ENCODE results near the gene INCENP. TPM values are rescaled to one million over a fixed set of nuclear protein-coding genes. Genes with fewer than 3 reads are reported as not detected.
A peak's percentile ranks its signal among the peaks of the same experiment; 100 is the strongest.
"Not testable (repeated sequence)": the region's sequence is repeated elsewhere in the genome, so short reads cannot be mapped to it uniquely, and the experiment has no call there.

INCENP gene
- 73.2 TPM for polyA plus RNA-seq (2013, experiment 1 of 2; ENCODE audit: insufficient read length)
- polyA plus RNA-seq (2013, experiment 2 of 2; ENCODE audit: insufficient read length): 13.5 TPM

- peak; percentile 99 for DNase-seq
Measured at GRCh38 chr11:62123669-62124185, at the start of gene INCENP. TSS of gene INCENP (plus strand) at chr11:62124011. CDS start at chr11:62128162, 4,151 bp downstream.

- DNase-seq: no peak
Measured at GRCh38 chr11:62075438-62075837, 48.4 kb upstream of the INCENP start.

DNA sequence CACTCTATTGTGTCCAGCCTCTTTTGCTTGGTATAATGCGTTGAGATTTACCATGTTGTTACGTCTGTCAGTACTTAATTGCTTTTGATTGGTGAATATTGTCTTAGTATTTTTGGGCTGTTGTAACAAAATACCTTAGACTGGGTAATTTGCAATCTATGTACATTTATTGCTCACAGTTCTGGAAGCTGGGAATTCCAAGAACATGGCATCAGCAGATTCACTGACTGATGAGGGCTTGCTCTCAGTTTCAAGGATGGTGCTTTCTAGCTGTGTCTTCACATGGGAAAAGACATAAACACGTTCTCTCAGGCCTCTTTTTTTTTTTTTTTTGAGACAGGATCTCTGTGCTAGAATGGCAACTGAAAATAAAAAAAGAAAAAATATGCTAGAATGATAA lies 46.7 kb upstream of the INCENP start:
- no peak for DNase-seq

DNA sequence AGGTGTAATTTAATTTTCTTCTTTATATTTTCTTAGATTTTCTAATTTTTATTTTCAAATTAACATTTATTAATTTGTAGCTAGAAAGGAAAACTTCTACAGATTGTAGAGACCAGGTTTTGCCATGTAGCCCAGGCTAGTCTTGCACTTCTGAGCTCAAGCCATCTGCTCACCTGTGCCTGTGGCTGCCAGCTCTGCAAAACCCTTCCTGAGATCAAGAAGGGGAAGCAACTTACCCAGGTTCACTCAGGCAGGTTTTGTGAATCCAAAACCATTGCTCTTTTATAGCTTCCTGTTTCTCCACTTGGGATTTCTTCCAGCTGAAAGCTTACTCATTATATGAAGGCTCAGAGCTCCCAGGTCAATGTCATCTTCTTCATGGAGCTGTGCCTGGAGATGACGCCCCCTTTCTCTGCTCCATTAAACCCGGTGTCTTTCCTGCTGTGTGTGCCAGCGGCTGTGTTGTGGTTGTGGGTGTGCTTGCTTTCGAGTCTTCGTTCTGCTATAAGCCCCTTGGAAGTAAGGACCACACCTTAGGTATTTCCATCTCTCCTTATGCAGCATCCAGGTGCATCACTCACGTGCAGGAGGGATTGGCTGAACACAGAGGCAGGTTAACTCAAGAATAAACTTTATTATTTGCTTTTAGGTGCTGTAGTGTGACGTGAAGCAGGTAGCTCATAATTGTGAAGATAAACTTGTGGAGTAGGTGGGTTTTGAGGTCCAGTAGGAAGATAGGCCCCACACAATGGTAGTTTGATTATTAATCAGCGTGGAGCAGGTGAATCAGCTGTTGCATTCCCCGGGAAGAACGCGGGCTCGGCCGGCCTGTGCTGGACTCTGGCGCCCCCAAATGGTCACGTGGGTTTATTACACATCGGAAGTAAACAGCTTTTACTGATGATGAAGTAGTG lies 42.2 kb upstream of the INCENP start:
- DNase-seq: peak; percentile 54

GRCh38 chr11:62082292-62082657 lies 41.5 kb upstream of the INCENP start:
- no peak for DNase-seq

DNA sequence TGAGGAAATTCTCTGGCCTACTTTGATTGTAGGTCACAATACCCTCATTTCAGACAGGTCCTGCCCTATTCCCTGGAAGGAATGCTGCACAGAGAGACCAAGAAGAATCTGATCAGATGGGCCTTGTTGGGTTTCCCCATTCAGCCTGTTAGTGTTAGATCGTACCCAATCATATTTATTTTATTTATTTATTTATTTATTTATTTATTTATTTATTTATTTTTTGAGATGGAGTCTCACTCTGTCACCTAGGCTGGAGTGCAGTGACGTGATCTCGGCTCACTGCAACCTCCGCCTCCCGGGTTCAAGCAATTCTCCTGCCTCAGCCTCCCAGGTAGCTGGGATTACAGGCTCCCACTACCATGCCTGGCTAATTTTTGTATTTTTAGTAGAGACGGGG lies 39.0 kb upstream of the INCENP start:
- not testable (repeated sequence) for DNase-seq

DNA sequence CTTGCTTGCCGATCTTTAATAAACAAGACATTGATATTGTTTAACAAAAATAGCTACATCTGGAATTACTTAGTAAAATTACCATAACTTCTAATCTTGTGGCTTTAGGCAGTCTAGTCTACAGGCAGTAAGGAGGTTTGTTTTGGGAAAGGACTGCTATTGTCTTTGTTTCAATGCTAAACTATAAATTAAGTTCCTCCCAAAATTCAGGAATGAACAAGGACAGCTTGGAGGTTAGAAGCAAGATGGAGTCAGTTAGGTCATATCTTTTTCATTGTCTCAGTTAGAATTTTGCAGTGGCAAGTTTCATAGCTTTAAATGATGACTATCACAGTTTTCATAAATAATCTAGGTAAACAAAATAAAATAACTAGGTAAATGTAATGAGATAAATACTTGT lies 36.1 kb upstream of the INCENP start:
- DNase-seq: no peak

DNA sequence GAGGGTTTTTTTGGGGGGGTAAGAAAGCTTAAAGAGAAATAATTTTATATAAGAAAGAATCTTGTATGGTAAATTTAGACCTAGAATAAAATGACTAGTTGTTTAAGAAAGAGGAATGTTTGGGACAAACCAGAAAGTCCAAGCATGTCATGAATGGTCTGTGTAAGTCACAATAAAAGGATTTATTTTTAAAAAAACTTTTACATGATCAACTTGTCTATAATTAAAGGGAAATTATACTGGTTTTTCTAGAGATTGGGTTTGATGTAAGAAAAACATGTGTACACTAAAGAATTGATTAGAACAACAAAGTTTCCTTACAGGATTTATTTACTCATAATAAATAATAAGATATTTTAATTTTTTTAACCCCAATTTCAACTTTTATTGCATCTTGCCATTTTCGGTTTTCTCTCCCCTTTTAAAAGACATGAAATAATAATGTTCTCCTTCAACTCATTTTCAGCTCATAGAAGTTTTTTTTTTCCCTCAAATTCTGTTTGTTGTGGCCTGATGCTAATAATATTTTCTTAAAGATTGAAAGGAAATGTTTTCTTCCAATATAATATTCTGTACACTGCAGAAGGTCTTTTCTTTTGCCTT lies 35.4 kb upstream of the INCENP start:
- DNase-seq: no peak

- no peak for DNase-seq
Measured at GRCh38 chr11:62103141-62103540, 20.7 kb upstream of the INCENP start.

- DNase-seq: peak; percentile 31
Measured at GRCh38 chr11:62103986-62104385, 19.8 kb upstream of the INCENP start.

DNA sequence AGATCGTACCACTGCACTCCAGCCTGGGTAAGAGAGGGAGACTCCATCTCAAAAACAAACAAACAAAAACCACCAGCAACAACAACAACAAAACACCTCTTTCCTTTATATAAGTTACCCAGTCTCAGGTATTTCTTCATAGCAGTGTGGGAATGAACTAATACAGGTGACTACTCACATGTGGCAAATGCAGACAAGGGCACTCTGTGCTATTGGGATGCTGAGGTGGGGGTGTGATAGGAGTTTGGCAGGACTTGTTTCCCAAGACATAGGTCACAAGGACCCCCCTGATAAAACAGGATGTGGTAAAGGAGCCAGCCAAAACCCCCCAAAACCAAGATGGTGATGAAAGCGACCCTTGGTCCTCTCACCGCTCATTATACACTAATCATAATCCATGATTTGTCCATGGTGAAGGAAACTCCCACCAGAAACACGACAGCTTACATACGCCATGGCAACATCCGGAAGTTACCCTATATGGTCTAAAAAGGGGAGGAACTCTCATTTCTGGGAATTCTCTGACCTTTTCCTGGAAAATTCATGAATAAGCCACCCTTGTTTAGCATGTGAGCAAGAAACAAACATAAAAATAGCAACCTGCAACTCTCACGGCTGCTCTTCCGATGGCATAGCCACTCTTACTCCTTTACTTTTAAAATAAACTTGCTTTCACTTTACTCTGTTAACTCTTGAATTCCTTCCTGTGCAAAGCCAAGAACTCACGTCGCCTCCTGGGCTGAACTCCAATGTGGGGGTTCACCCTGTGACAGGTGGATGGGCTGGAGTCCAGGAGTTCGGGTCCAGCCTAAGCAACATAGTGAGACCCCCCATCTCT lies 18.8 kb upstream of the INCENP start:
- DNase-seq: peak; percentile 32

DNA sequence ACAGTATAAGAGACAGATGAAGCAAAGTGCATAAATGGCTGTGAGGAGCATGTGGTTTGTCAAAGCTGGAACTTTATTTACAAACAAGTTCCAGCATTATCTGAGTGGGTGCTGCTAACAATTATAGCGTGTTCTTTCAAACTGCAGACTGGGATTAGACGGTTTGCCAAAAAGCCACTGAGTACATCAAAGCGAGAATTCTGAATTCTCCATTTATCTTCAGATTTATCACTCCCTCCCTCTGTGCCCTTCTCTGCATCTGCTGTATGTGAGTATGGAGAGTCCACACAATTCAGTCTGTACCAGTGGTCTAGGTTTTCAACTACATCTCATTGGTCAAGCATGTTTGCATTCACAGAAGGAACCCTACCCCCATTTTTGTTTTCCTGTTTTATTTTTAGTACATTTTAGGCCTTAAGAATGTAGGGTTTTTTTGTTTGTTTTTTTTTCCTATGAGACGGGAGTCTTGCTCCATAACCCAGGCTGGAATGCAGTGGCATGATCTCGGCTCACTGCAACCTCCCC lies 18.1 kb upstream of the INCENP start:
- DNase-seq: peak; percentile 55

DNA sequence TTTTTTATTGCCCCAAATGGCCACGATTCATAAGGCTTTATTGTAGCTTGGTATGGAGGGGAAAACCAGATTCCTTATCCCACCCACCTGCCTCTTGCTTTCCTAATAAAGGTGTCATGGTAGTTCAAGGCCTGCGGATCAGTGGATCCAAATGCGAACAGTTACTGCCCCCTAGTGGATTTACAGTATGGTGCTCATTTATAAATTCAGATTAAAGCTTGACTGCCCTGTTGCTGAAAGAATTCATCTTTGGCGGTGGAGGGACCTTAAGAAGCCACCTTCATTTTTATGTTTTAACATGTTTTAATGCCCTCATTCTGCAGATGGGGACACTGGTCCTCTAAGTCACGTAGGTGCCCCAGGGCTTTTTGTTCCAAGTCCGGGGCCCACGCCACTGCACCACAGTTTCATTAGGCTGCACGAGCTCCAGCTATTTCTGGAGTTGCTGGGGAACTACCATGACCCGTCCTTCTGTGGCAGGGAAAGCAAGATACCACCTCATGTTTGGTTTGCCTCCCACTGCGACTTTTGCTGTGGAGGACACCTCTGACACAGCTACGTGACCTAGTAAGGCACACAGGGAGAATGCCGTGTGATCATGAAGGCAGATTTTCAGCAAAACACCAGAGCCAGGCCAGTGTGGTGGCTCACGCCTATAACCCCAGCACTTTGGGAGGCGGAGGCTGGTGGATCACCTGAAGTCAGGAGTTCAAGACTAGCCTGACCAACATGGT lies 15.6 kb upstream of the INCENP start:
- peak; percentile 59 for DNase-seq

GRCh38 chr11:62108971-62109404 lies 14.8 kb upstream of the INCENP start:
- peak; percentile 75 for DNase-seq

GRCh38 chr11:62115085-62115694 lies 8.6 kb upstream of the INCENP start:
- no peak for DNase-seq

DNA sequence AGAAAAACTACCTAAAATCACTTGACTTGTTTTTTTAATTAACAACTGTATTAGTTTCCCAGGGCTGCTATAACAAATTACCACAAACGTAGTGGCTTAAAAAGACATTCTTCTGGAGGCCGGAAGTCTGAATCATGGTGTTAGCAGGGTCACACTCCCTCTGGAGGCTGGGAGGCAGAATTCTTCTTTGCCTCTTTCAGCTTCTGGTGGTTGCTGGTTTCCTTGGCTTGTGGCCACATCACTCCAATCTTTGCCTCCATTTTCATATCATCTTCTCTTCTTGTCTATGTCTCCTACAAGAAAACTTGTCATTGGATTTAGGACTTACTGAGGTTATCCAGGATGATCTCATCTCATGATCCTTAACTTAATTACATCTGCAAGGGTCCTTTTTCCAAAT lies 7.4 kb upstream of the INCENP start:
- DNase-seq: no peak

- no peak for DNase-seq
Measured at GRCh38 chr11:62119569-62119968, 4.2 kb upstream of the INCENP start.

- DNase-seq: no peak
Measured at GRCh38 chr11:62120001-62120400, 3.8 kb upstream of the INCENP start.

DNA sequence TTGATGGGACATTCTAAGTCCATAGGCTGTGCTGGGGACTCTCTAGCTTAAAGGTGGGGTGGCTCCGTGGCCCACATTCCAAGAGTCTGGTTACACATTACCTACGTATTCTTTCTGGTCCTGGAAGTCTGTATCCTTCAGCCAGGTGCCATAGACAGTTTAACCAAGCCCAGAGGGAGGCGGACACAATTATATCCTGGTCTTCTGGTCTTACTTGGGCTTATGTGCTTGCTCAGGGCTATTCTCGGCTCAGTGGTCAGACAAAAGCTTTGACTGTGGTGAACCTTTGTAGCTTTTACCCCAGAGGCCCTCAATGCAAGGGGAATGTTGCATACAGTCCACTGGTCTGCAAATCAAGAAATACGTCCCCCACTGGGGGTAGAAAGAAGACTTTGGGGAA lies 3.4 kb upstream of the INCENP start:
- DNase-seq: no peak

DNA sequence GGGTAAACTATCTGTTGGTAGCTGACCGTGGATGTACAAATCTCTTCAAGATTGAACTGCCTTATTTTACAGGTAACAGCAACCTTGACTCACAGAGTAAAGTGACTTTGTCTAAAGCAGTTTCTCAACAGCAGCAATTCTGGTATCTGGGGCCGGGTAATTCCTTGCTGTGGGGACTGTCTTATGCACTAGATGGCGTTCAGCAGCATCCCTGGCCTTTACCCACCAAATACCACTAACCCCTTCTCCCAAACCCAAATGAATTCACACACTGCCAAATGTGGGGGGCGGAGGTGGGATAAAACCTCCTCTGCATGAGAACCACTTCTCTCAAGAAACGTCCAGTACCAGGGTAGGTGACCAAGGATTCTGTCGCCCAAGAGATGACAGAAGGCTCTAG lies 1.7 kb upstream of the INCENP start:
- DNase-seq: no peak
